ENCODE measurements around the gene TGFB1I1.

TGFB1I1 gene

DNA sequence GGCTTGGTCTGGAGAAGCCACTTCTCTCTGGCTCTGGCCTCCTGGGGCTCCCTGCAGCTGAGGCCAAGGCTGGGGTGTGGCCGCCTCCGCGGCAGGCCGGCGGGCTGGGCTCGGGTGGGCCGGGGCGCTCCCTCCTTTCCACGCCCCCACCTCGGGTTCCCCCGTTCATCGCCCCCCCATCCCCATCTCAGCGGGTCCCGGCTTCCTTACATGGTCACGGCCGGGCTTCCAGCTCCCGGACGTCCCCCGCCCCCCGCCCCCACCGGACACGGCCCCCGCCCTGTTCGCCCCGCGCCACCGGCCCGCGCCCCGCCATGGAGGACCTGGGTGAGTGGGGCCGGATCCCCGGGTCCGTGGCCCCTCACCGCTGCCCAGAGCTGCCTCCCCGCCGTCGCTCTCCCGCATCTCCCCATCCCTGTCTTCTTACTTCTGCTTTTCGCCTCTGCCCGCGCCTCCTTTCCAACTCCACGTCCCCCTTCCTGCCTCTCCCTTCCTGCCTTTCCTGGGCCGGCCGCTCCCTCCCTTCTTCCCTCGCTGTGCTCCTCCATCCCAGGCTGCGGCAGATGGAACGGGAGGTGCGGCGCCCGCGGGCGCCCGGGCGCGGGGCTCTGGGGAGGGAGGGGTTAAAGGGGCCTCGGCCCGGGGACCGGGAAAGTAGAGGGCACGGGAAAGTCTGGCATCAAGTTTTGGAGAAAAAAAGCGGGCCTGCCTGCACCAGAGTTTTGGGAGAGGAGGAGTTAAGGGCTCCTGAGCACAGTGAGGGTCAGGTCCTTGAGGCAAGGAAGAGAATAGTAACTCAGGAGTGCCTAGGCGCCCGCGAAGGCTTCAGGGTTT is at the start of gene TGFB1I1:
Gene TGFB1I1 (plus strand): TSS at position 278 of the 834 bp plus-strand sequence. CDS start 37 bp downstream, at position 315.
- TF ChIP-seq, protein P1, sequence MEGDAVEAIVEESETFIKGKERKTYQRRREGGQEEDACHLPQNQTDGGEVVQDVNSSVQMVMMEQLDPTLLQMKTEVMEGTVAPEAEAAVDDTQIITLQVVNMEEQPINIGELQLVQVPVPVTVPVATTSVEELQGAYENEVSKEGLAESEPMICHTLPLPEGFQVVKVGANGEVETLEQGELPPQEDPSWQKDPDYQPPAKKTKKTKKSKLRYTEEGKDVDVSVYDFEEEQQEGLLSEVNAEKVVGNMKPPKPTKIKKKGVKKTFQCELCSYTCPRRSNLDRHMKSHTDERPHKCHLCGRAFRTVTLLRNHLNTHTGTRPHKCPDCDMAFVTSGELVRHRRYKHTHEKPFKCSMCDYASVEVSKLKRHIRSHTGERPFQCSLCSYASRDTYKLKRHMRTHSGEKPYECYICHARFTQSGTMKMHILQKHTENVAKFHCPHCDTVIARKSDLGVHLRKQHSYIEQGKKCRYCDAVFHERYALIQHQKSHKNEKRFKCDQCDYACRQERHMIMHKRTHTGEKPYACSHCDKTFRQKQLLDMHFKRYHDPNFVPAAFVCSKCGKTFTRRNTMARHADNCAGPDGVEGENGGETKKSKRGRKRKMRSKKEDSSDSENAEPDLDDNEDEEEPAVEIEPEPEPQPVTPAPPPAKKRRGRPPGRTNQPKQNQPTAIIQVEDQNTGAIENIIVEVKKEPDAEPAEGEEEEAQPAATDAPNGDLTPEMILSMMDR (IDR thresholded peaks at IDR 0.05) = no peak

DNA sequence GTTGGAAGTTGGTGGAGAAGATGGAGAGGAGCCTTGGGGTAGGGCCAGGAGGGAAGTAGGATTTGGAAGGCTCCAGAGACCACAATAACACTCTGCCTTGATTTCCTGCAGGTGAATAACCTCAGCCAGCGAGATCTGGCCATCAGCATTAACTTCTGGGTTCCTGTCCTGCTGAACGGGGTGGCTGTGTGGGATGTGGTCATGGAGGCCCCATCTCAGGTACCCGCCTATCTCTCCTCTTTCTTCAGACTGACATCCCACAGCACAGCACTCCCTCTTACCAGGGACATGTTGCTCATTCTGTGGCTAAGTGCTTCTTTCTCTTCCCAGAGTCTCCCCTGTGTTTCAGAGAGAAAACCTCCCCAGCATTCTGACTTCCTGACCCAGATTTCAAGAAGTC is 48.7 kb upstream of the TGFB1I1 start:
- TF ChIP-seq, protein P1 (IDR thresholded peaks at IDR 0.05) = no peak

DNA sequence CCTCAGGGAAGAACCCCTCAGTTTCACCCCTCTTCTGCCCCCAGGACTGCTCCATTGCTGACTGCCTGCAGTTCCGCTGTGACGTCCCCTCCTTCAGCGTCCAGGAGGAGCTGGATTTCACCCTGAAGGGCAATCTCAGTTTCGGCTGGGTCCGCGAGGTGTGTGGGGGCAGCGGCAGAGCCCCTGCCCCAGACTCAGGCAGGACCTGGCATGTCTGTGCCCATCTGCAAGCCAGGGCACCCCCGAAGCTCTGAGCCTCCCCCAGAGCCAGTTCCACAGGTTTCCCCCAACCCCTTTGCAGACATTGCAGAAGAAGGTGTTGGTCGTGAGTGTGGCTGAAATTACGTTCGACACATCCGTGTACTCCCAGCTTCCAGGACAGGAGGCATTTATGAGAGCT is 48.2 kb upstream of the TGFB1I1 start:
- TF ChIP-seq, protein P1 (IDR thresholded peaks at IDR 0.05) = no peak

DNA sequence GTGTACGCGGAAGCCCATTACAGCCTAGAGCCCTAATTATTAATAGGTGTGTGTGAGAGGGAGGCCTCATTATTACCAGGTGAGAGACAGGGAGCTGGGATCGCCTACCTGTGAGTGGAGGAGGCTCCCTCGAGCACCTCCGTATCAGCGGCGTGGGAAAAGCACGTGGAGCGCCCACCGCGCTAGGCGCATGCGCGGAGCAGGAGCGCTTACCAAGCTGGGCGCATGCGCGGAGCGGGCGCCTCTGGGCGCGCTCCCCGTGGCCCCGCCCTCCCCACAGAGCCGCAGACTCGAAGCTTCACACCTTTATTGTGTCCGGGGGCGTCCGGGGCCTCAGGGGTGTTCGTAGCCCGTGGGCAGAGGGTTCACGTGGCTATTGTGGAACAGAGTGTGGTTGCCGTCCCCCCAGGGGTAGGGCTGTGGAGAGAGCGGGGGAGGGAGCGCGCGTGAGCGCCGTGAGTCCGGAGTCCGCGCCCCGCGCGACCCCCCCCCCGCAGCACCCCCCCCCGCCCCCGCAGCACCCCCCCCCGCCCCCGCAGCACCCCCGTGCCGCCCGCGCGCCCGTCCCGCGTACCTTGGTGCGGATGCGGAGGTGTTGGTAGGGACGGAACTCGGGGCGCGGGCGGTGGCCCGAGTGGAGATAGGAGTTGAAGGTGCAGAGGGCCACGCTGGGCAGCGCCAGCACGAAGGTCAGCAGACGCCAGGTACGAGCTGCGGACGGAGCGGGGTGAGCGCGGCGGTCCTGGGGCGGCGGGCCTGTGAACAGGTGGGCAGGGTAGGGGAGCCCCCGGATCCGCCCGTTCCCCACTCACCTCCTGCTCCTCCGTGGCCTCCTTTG is 44.3 kb upstream of the TGFB1I1 start:
- TF ChIP-seq, protein P1 (IDR thresholded peaks at IDR 0.05) = no peak

DNA sequence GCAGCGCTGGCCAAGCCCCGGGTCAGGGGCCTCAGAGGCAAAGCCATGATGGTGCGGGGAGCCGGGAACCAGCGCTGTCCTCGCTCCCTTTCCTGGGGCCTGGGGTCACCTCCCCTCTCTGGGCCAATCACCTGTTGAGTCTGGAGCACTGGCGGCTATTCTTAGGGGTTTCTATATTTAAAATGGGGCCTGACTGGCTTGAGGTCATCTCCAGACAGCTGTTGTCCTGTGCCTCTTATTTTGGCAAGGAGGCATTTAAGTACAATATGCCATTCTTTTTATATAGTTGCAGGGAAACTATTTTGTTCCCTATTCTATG is 43.7 kb upstream of the TGFB1I1 start, which contains the start of gene COX6A2:
Gene COX6A2 (minus strand): TSS at position 82 of the 319 bp plus-strand sequence. CDS start 35 bp downstream, at position 47.
- TF ChIP-seq, protein P1 (IDR thresholded peaks at IDR 0.05) = no peak

DNA sequence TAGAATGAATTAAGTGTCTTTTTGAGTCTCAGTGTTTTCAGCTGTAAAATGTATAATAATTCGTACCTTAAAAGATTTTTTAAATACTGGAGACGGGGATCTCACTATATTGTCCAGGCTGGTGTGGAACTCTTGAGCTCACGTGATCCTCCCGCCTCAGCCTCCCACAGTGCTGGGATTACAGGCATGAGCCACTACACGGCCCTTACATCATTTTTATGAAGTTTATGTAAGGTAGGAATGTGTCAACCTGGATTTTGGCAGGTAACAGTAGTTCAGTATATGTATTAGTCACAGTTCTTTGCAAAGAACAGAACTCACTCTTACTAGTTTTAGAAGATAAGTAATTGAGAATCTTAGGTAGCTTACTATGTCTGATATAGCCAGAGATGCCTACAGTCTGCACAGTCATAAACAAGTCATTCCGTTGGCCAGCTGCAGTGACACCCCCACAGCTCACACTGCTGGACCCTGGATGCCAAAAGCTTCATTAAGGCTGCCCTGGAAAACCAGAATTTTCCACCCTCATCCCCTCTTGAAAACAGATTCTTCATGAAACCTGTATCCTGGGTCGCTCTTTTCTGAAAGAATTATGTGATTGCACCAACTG is 43.2 kb upstream of the TGFB1I1 start:
- TF ChIP-seq, protein P1 (IDR thresholded peaks at IDR 0.05) = no peak

DNA sequence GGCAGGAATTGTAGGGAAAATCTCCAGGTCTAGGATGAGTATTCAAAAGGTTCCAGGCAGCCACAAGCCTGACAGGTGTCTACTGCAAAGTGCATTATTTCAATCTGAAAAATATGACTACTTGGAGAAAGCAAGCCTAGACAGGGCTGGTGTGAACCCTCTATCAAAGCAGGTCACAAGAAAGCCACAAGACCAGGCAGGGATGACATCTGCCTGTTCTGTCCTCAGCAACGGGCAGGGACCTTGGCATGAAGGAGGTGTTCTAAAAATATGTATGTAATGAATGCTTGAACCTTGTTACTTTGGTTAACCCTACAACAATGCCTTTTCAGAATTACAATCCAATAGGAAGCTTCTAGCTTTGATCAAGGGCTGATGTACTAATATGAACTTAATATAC is 42.6 kb upstream of the TGFB1I1 start:
- TF ChIP-seq, protein P1 (IDR thresholded peaks at IDR 0.05) = no peak

Data from LNCAP (cell line).